HepG2 (cell line): Measurements from ENCODE around the gene IRGQ. TPM values are rescaled to one million over a fixed set of nuclear protein-coding genes. Genes with fewer than 3 reads are reported as not detected.

Experiments
- ASH2L ChIP-seq: fragments of 300-600, 200-600 bp; sonication (generic); IDR thresholded peaks from 2 replicates; pipeline ENCODE4 v1.7.0; 2017; ENCODE audit warnings: low read depth, mild to moderate bottlenecking, moderate library complexity, mixed read lengths, low read length; ENCODE audit not compliant: insufficient read length
- CENPX ChIP-seq: sonication (generic); formaldehyde crosslinking; IDR thresholded peaks from 2 replicates; pipeline ENCODE4 v1.9.0; 2021; ENCODE audit warnings: mild to moderate bottlenecking, missing genetic modification reagents, moderate library complexity
- GMEB2 ChIP-seq: IDR thresholded peaks from 2 replicates; pipeline ENCODE4 v1.6.1; 2016; ENCODE audit warnings: missing biosample characterization, missing genetic modification reagents, low read depth
- HNF1A ChIP-seq, 2 experiments: sonication (generic) in 1 of 2; formaldehyde crosslinking in 1 of 2; IDR thresholded peaks; 2 replicates each; pipeline versions ENCODE4 v1.4.0 to v1.6.1; 2016 to 2020; ENCODE audit warnings: borderline replicate concordance in 1 of 2, low read depth in 1 of 2, mild to moderate bottlenecking in 1 of 2, missing genetic modification reagents in 1 of 2
- HNF4A ChIP-seq: sonication (generic); formaldehyde crosslinking; IDR thresholded peaks from 2 replicates; pipeline ENCODE4 v1.4.0; 2020; ENCODE audit warnings: missing genetic modification reagents
- JUND ChIP-seq: sonication (generic); formaldehyde crosslinking; IDR thresholded peaks from 2 replicates; pipeline ENCODE4 v1.8.0; 2022; ENCODE audit warnings: mild to moderate bottlenecking, missing genetic modification reagents
- MYPOP ChIP-seq: sonication (generic); formaldehyde crosslinking; IDR thresholded peaks from 2 replicates; pipeline ENCODE4 v1.8.1; 2023; ENCODE audit warnings: mild to moderate bottlenecking, moderate library complexity, missing genetic modification reagents
- PLSCR1 ChIP-seq: sonication (generic); formaldehyde crosslinking; IDR thresholded peaks from 2 replicates; pipeline ENCODE4 v1.5.0; 2020; ENCODE audit warnings: missing genetic modification reagents, mild to moderate bottlenecking, borderline replicate concordance
- RXRB ChIP-seq: IDR thresholded peaks from 2 replicates; pipeline ENCODE4 v1.6.1; 2016; ENCODE audit warnings: borderline replicate concordance, missing genetic modification reagents, missing compliant biosample characterization
- ZMYM4 ChIP-seq: sonication (generic); formaldehyde crosslinking; IDR thresholded peaks from 2 replicates; pipeline ENCODE4 v1.8.1; 2023; ENCODE audit warnings: mild to moderate bottlenecking, missing genetic modification reagents
- ZNF12 ChIP-seq: sonication (generic); formaldehyde crosslinking; IDR thresholded peaks from 2 replicates; pipeline ENCODE4 v1.5.0; 2020; ENCODE audit warnings: missing genetic modification reagents
- ZNF124 ChIP-seq: sonication (generic); formaldehyde crosslinking; IDR thresholded peaks from 2 replicates; pipeline ENCODE4 v1.4.0; 2020; ENCODE audit warnings: missing genetic modification reagents
- ZNF256 ChIP-seq: sonication (generic); formaldehyde crosslinking; conservative IDR thresholded peaks from 2 replicates; pipeline ENCODE4 v1.4.0; 2020; ENCODE audit warnings: missing genetic modification reagents
- ZNF34 ChIP-seq: sonication (generic); formaldehyde crosslinking; IDR thresholded peaks from 2 replicates; pipeline ENCODE4 v1.4.0; 2020; ENCODE audit warnings: mild to moderate bottlenecking, missing genetic modification reagents, borderline replicate concordance
- ZNF710 ChIP-seq: sonication (generic); formaldehyde crosslinking; IDR thresholded peaks from 2 replicates; pipeline ENCODE4 v1.5.0; 2020; ENCODE audit warnings: mild to moderate bottlenecking, missing genetic modification reagents, borderline replicate concordance
- polyA plus RNA-seq, 8 experiments: library from polyadenylated mRNA; depleted of rRNA in 3 of 8; stranded (reverse) in 7 of 8; unstranded in 1 of 8; fragments of >200 nt; fragmentation: Illumina TruSeq in 4 of 8; extraction: Trizol in 4 of 8; gene quantifications; 2 replicates each; pipeline versions ENCODE4 v1.2.1 to v1.2.3, GENCODE V29; 2011 to 2016; ENCODE audit warnings: low read depth in 4 of 8, missing spikeins in 1 of 8, mixed read lengths in 1 of 8; ENCODE audit not compliant: insufficient read depth in 1 of 8
- total RNA-seq, 5 experiments: library from RNA; depleted of rRNA; stranded (reverse); fragments of >200 nt; fragmentation: Illumina TruSeq; extraction: Trizol; gene quantifications; 2 replicates each; pipeline ENCODE4 v1.2.3, GENCODE V29; 2016; ENCODE audit warnings: low read depth in 1 of 5
- TF ChIP-seq, protein P1 (sequence below): sonication (generic); formaldehyde crosslinking; IDR thresholded peaks from 2 replicates; pipeline ENCODE4 v1.4.0; 2020; ENCODE audit warnings: missing genetic modification reagents

Gene IRGQ
- total and polyA plus RNA-seq, 2 of the 13 experiments (the other 11 are each of a cell fraction or from before 2014, with no cell fraction given): 11.6 to 12.4 TPM

GRCh38 chr19:43594710-43595604, 977 bp downstream of the IRGQ start (continued):
- TF ChIP-seq JUND (0 out of 2 replicates have a peak, but pooled peaks have one; percentile 53), ZNF124 (CRISPR knock-in tag) (no peak), PLSCR1 (no peak), CENPX (CRISPR knock-in tag) (no peak), ZNF12 (CRISPR knock-in tag) (no peak), ZNF710 (CRISPR knock-in tag) (peak; percentile 32; the same call in 1 of the 2 replicates), ASH2L (no peak), ZNF34 (CRISPR knock-in tag) (no peak), ZMYM4 (CRISPR knock-in tag) (no peak), MYPOP (peak; percentile 51; the same call in 1 of the 2 replicates), HNF4A (CRISPR knock-in tag) (no peak), GMEB2 (CRISPR knock-in tag) (no peak), HNF1A (IDR thresholded peaks at IDR 0.05; ENCODE audit: low read depth) (no peak), HNF1A (CRISPR knock-in tag; IDR thresholded peaks at IDR 0.05; ENCODE audit: borderline replicate concordance) (no peak), ZNF256 (CRISPR knock-in tag) (no peak), RXRB (CRISPR knock-in tag) (no peak)
- TF ChIP-seq, protein P1, sequence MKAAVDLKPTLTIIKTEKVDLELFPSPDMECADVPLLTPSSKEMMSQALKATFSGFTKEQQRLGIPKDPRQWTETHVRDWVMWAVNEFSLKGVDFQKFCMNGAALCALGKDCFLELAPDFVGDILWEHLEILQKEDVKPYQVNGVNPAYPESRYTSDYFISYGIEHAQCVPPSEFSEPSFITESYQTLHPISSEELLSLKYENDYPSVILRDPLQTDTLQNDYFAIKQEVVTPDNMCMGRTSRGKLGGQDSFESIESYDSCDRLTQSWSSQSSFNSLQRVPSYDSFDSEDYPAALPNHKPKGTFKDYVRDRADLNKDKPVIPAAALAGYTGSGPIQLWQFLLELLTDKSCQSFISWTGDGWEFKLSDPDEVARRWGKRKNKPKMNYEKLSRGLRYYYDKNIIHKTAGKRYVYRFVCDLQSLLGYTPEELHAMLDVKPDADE (CRISPR knock-in tag): no peak
